GM06990 (cell line): ENCODE data around the gene CELF3.

Experiments
- DNase-seq: peaks from one replicate; pipeline ENCODE4 v3.0.0-alpha.2; 2011; ENCODE audit not compliant: insufficient read length; ENCODE audit errors: extremely low read depth
- H3K27me3 ChIP-seq: replicated peaks from 2 replicates; pipeline ENCODE4 v1.6.0; 2011; ENCODE audit warnings: low read length; ENCODE audit not compliant: control insufficient read depth, insufficient read depth
- H3K36me3 ChIP-seq: 2 replicates; pipeline ENCODE4 v1.5.1; 2011; ENCODE audit warnings: low read length; ENCODE audit not compliant: control insufficient read depth, insufficient read depth
- H3K4me3 ChIP-seq: replicated peaks from 2 replicates; pipeline ENCODE4 v1.5.1; 2011; ENCODE audit warnings: low read depth, mild to moderate bottlenecking, control low read depth, low read length
- CTCF ChIP-seq: IDR thresholded peaks from 2 replicates; pipeline ENCODE4 v1.5.1; 2011; ENCODE audit warnings: low read length, control low read depth, mild to moderate bottlenecking, inconsistent platforms; ENCODE audit not compliant: insufficient read depth, poor library complexity, severe bottlenecking

Gene CELF3

DNA sequence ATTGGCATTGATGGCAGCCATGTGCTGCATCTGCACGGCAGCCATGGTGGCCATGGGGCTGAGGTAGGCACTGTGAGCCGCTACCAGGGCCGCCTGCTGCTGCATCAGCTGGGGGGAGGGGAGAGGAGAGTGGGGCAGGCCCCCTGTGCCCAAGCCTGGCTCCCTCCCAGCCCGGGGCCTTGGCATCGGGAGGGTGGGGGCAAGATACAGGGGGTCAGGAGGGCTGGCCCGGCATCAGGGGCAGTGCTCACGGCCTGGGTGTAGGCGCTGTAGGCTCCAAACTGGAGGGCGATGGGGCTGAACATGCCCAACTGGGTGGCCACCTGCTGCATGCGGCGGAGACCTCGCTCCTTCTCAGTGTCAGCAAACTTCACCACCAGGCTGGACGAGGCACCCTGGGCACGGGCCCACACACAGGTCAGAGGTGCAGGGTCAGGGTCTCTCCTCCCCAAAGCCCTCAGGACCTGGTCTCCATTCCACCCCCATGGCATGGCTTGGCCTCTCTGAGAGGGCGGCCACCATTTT lies 9.0 kb downstream of the CELF3 start:
- Histone ChIP-seq H3K27me3 (no peaks in the 10 kb centered on the region; the same call in 1 of the 2 replicates), H3K36me3 (no peaks in the 10 kb centered on the region), H3K4me3 (no peak overlapping the region)
- no peak for TF ChIP-seq CTCF
- DNase-seq: no peak

DNA sequence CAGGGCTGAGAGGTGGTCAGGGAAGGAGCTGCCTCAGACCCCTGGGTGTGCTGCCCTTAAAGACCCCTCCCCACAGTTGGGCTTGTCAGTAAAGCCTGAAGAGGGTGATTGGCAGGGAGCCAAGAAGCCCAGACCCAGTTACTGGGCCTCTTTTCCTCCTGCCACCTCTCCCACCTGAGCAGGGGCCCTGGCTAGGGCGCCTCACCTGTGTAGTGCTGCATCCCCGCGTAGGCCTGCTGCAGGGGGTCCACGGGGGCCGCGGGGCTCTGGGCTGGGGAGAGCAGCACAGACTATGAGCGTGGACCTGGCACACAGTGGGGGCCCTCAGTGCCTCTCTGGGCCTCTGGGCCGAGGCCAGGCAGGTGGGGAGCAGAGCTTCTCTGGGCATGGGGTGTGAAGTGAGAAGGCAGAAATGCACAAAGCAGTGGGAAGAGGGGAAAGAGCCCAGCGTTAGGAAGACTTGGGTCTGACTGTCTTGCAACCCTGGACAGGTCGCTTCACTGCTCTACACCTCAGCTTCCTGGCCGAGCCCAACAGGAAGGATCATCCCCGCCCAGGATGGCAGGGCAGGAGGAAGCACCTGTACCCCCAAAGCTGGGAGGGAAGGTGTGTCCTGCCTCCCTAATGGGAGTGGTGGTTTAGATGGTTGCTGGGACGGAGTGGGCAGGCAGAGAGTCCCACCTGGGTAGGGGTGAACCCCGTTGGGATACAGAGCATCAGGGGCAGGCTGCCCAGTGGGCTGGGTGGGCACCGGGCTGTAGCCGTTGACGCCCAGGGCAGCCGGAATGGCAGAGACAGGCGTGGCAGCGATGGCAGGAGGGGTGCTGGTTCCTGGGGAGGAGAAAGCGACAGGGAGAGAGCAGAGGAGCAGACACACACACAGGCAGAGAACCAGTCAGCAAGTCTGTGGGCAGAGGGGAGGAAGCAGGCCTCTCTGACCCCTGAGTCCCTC lies 9.9 kb downstream of the CELF3 start:
- no peaks in the 10 kb centered on the region for H3K36me3 ChIP-seq
- TF ChIP-seq CTCF: no peak
- DNase-seq: no peak
- no peaks in the 10 kb centered on the region; the same call in 1 of the 2 replicates for H3K27me3 ChIP-seq
- no peak overlapping the region for H3K4me3 ChIP-seq

- Histone ChIP-seq H3K4me3 (no peak overlapping the region), H3K36me3 (peaks cover 2% of the 10 kb centered on the region; the same call in 1 of the 2 replicates), H3K27me3 (no peaks in the 10 kb centered on the region)
- DNase-seq: no peak
- no peak for TF ChIP-seq CTCF
Measured at GRCh38 chr1:151705753-151706463, 10.7 kb downstream of the CELF3 start.

- no peak for DNase-seq
- no peak overlapping the region for H3K4me3 ChIP-seq
- peaks cover 2% of the 10 kb centered on the region; the same call in 1 of the 2 replicates for H3K36me3 ChIP-seq
- H3K27me3 ChIP-seq: no peaks in the 10 kb centered on the region
- TF ChIP-seq CTCF: no peak
Measured at GRCh38 chr1:151705146-151705545, 11.5 kb downstream of the CELF3 start.

GRCh38 chr1:151704246-151704645 lies 12.4 kb downstream of the CELF3 start:
- H3K27me3 ChIP-seq: no peaks in the 10 kb centered on the region
- no peak for DNase-seq
- peaks cover 3% of the 10 kb centered on the region for H3K36me3 ChIP-seq
- no peak for TF ChIP-seq CTCF
- H3K4me3 ChIP-seq: no peak overlapping the region
